Progenitor cell of endocrine pancreas (in vitro differentiated cells): ENCODE measurements around the gene CD86. TPM values are rescaled to one million over a fixed set of nuclear protein-coding genes. Genes with fewer than 3 reads are reported as not detected.

Experiments
- DNase-seq: peaks from one replicate; pipeline ENCODE4 v3.0.0; 2021; ENCODE audit warnings: low spot score; ENCODE audit not compliant: unreplicated experiment
- H3K27ac Mint-ChIP-seq: 2 replicates; pipeline ENCODE4 v1.8.0; 2021; ENCODE audit warnings: mild to moderate bottlenecking, moderate library complexity, mixed read lengths
- H3K27me3 Mint-ChIP-seq: 2 replicates; pipeline ENCODE4 v1.8.0; 2021; ENCODE audit warnings: mixed read lengths
- H3K36me3 Mint-ChIP-seq: 2 replicates; pipeline ENCODE4 v1.8.0; 2022; ENCODE audit warnings: mixed read lengths; ENCODE audit not compliant: insufficient read depth
- H3K4me1 Mint-ChIP-seq: 2 replicates; pipeline ENCODE4 v1.8.0; 2021; ENCODE audit warnings: low read depth, mixed read lengths
- H3K4me3 Mint-ChIP-seq: 2 replicates; pipeline ENCODE4 v1.8.0; 2021; ENCODE audit warnings: low read depth, mild to moderate bottlenecking, moderate library complexity, mixed read lengths
- H3K9me3 Mint-ChIP-seq: 2 replicates; pipeline ENCODE4 v1.8.0; 2021; ENCODE audit warnings: low read depth, mixed read lengths
- total RNA-seq: library from RNA; stranded (reverse); gene quantifications from 2 replicates; pipeline ENCODE4 v1.2.1, GENCODE V29; 2021
- TF ChIP-seq, protein P1 (sequence below): fragments of 200-600 bp; sonication (generic); IDR thresholded peaks from one replicate; pipeline ENCODE4 v1.5.0; 2021; ENCODE audit warnings: antibody characterized with exemption, mild to moderate bottlenecking; ENCODE audit not compliant: unreplicated experiment

Gene CD86
- total RNA-seq, 1 donor from 2014 or later, result not detected

DNA sequence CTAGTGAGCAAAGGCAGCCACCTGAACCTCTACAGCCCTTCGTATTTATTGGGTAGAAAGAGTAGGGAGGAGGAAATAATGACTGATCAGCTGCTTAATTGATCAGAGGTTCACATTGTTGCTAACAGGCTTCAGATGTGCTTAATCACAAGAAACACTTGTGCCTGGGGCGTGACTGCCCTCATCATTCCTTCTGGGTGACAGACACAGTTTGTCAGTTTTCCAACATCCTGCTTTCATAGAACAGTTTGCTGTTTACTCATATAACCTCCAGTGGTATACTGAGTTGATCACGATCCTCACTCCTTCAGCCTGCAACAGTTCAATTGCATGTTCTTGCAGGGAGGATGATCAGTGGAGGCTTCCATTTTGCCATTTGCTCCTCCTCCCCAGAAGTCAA is 114.7 kb downstream of the CD86 start:
- H3K9me3 Mint-ChIP-seq, result peaks cover 14% of the 10 kb centered on the region

More for the DNA sequence above, 114.7 kb downstream of the CD86 start:
- Mint-ChIP-seq H3K36me3 (no peaks in the 10 kb centered on the region), H3K27ac (no peak overlapping the region), H3K4me1 (no peaks in the 10 kb centered on the region), H3K4me3 (no peak overlapping the region), H3K27me3 (peaks cover 3% of the 10 kb centered on the region)
- DNase-seq, result no peak
- TF ChIP-seq, protein P1, sequence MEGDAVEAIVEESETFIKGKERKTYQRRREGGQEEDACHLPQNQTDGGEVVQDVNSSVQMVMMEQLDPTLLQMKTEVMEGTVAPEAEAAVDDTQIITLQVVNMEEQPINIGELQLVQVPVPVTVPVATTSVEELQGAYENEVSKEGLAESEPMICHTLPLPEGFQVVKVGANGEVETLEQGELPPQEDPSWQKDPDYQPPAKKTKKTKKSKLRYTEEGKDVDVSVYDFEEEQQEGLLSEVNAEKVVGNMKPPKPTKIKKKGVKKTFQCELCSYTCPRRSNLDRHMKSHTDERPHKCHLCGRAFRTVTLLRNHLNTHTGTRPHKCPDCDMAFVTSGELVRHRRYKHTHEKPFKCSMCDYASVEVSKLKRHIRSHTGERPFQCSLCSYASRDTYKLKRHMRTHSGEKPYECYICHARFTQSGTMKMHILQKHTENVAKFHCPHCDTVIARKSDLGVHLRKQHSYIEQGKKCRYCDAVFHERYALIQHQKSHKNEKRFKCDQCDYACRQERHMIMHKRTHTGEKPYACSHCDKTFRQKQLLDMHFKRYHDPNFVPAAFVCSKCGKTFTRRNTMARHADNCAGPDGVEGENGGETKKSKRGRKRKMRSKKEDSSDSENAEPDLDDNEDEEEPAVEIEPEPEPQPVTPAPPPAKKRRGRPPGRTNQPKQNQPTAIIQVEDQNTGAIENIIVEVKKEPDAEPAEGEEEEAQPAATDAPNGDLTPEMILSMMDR, result no peak

Other genes starting within 250 kb of the CD86 start
- 38.3 and 38.7 TPM in 2 replicates for gene IQCB1, start 220.3 kb upstream of the CD86 start, total RNA-seq
- 7.0 and 7.6 TPM in 2 replicates for gene EAF2, start 220.2 kb upstream of the CD86 start, total RNA-seq
- 4.2 and 7.1 TPM in 2 replicates for gene SLC15A2, start 161.0 kb upstream of the CD86 start, total RNA-seq
- gene ILDR1, start 33.1 kb upstream of the CD86 start, total RNA-seq, result 5.0 and 5.4 TPM in 2 replicates
- gene CASR, start 128.3 kb downstream of the CD86 start, total RNA-seq, result 2.3 and 2.5 TPM in 2 replicates